ENCODE results near the gene SLC11A2. TPM values are rescaled to one million over a fixed set of nuclear protein-coding genes. Genes with fewer than 3 reads are reported as not detected.
"Not testable (repeated sequence)": the region's sequence is repeated elsewhere in the genome, so short reads cannot be mapped to it uniquely, and the experiment has no call there.

Gene SLC11A2
- polyA plus RNA-seq, 6 donors from 2014 or later, result 7.7 to 14.5 (median 9.4) TPM

GRCh38 chr12:51020448-51021182, 5.6 kb downstream of the SLC11A2 start:
- no peak for DNase-seq
- no peaks in the 10 kb centered on the region for H3K36me3 Mint-ChIP-seq
- ATAC-seq (ENCODE audit: low read depth in 2 of 2), result no peak
- peak overlapping the region in 4 of 6 donors; percentile 31 to 76 (median 56) for H3K27ac Mint-ChIP-seq
- H3K9me3 Mint-ChIP-seq, result no peaks in the 10 kb centered on the region
- H3K27me3 Mint-ChIP-seq, result no peaks in the 10 kb centered on the region
- peaks cover 28 to 38% (median 33%) of the 10 kb centered on the region in 3 donors for H3K4me1 Mint-ChIP-seq
- no peak overlapping the region for H3K4me3 Mint-ChIP-seq

GRCh38 chr12:51019927-51020326, 6.3 kb downstream of the SLC11A2 start:
- DNase-seq (no peak), ATAC-seq (ENCODE audit: low read depth in 2 of 2) (no peak)
- Mint-ChIP-seq H3K27me3 (no peaks in the 10 kb centered on the region), H3K4me1 (peaks cover 21 to 31% (median 26%) of the 10 kb centered on the region in 3 donors), H3K36me3 (no peaks in the 10 kb centered on the region), H3K9me3 (no peaks in the 10 kb centered on the region), H3K4me3 (no peak overlapping the region), H3K27ac (no peak overlapping the region)

- Mint-ChIP-seq H3K27me3 (no peaks in the 10 kb centered on the region), H3K9me3 (no peaks in the 10 kb centered on the region), H3K4me3 (no peak overlapping the region), H3K27ac (no peak overlapping the region), H3K4me1 (peaks cover 12 to 22% (median 16%) of the 10 kb centered on the region in 3 donors), H3K36me3 (no peaks in the 10 kb centered on the region)
- ATAC-seq (ENCODE audit: low read depth in 2 of 2) (no peak), DNase-seq (no peak)
Measured at GRCh38 chr12:51018956-51019355, 7.2 kb downstream of the SLC11A2 start.

- no peaks in the 10 kb centered on the region for H3K36me3 Mint-ChIP-seq
- no peaks in the 10 kb centered on the region for H3K27me3 Mint-ChIP-seq
- no peak overlapping the region for H3K4me3 Mint-ChIP-seq
- ATAC-seq (ENCODE audit: low read depth in 2 of 2), result no peak
- no peak overlapping the region for H3K27ac Mint-ChIP-seq
- no peak for DNase-seq
- no peaks in the 10 kb centered on the region for H3K9me3 Mint-ChIP-seq
- H3K4me1 Mint-ChIP-seq, result peaks cover 15 to 23% (median 20%) of the 10 kb centered on the region in 3 donors
Measured at GRCh38 chr12:51017452-51017851, 8.7 kb downstream of the SLC11A2 start.

GRCh38 chr12:51014467-51014866, 11.7 kb downstream of the SLC11A2 start:
- not testable (repeated sequence) for H3K27me3 Mint-ChIP-seq; H3K4me3 Mint-ChIP-seq; DNase-seq; H3K27ac Mint-ChIP-seq; ATAC-seq (ENCODE audit: low read depth in 2 of 2); H3K36me3 Mint-ChIP-seq; H3K9me3 Mint-ChIP-seq
- H3K4me1 Mint-ChIP-seq, result peaks cover 10 to 18% (median 11%) of the 10 kb centered on the region in 3 donors

GRCh38 chr12:51013441-51013840, 12.7 kb downstream of the SLC11A2 start:
- ATAC-seq (ENCODE audit: low read depth in 2 of 2), result no peak
- no peak overlapping the region for H3K4me3 Mint-ChIP-seq
- H3K9me3 Mint-ChIP-seq, result no peaks in the 10 kb centered on the region
- no peaks in the 10 kb centered on the region for H3K27me3 Mint-ChIP-seq
- no peak overlapping the region for H3K27ac Mint-ChIP-seq
- H3K36me3 Mint-ChIP-seq, result no peaks in the 10 kb centered on the region
- peaks cover 15 to 26% (median 21%) of the 10 kb centered on the region in 3 donors for H3K4me1 Mint-ChIP-seq
- DNase-seq, result no peak

GRCh38 chr12:51012570-51013236, 13.5 kb downstream of the SLC11A2 start:
- ATAC-seq (ENCODE audit: low read depth in 2 of 2) (no peak), DNase-seq (no peak)
- Mint-ChIP-seq H3K4me1 (peaks cover 15 to 26% (median 24%) of the 10 kb centered on the region in 3 donors), H3K27me3 (no peaks in the 10 kb centered on the region), H3K9me3 (no peaks in the 10 kb centered on the region), H3K27ac (peak overlapping the region in 2 of 6 donors; percentile 12 to 68), H3K36me3 (no peaks in the 10 kb centered on the region), H3K4me3 (no peak overlapping the region)

GRCh38 chr12:51011955-51012354, 14.2 kb downstream of the SLC11A2 start:
- Mint-ChIP-seq H3K27ac (peak overlapping the region in 1 of 6 donors; percentile 65), H3K36me3 (no peaks in the 10 kb centered on the region), H3K9me3 (no peaks in the 10 kb centered on the region), H3K4me1 (peaks cover 11 to 25% (median 20%) of the 10 kb centered on the region in 3 donors), H3K4me3 (no peak overlapping the region), H3K27me3 (no peaks in the 10 kb centered on the region)
- DNase-seq (no peak), ATAC-seq (ENCODE audit: low read depth in 2 of 2) (no peak)

GRCh38 chr12:51009056-51009440, 17.1 kb downstream of the SLC11A2 start:
- Mint-ChIP-seq H3K4me1 (peaks cover 11 to 26% (median 20%) of the 10 kb centered on the region in 3 donors), H3K27me3 (no peaks in the 10 kb centered on the region), H3K9me3 (no peaks in the 10 kb centered on the region), H3K4me3 (peak overlapping the region; percentile 39 to 87 (median 61)), H3K27ac (peak overlapping the region in 5 of 6 donors; percentile 16 to 75 (median 53)), H3K36me3 (peaks cover 0 to 14% of the 10 kb centered on the region in 2 donors)
- peak; percentile 72 to 99 for ATAC-seq (ENCODE audit: low read depth in 2 of 2)
- DNase-seq, result peak; percentile 37

GRCh38 chr12:51008329-51009055, 17.7 kb downstream of the SLC11A2 start:
- Mint-ChIP-seq H3K27ac (peak overlapping the region in 4 of 6 donors; percentile 28 to 75 (median 58)), H3K36me3 (peaks cover 0 to 15% of the 10 kb centered on the region in 2 donors), H3K9me3 (no peaks in the 10 kb centered on the region), H3K27me3 (no peaks in the 10 kb centered on the region), H3K4me1 (peaks cover 11 to 26% (median 20%) of the 10 kb centered on the region in 3 donors), H3K4me3 (peak overlapping the region; percentile 39 to 87 (median 61))
- no peak for ATAC-seq (ENCODE audit: low read depth in 2 of 2)
- no peak for DNase-seq

GRCh38 chr12:51005671-51006070, 20.5 kb downstream of the SLC11A2 start:
- Mint-ChIP-seq H3K27ac (peak overlapping the region in 1 of 6 donors; percentile 62), H3K27me3 (no peaks in the 10 kb centered on the region), H3K36me3 (peaks cover 0 to 15% of the 10 kb centered on the region in 2 donors), H3K4me1 (peaks cover 5 to 26% (median 8%) of the 10 kb centered on the region in 3 donors), H3K9me3 (no peaks in the 10 kb centered on the region), H3K4me3 (no peak overlapping the region)
- no peak for ATAC-seq (ENCODE audit: low read depth in 2 of 2)
- no peak for DNase-seq

GRCh38 chr12:51005030-51005429, 21.2 kb downstream of the SLC11A2 start:
- ATAC-seq (ENCODE audit: low read depth in 2 of 2) (no peak), DNase-seq (no peak)
- Mint-ChIP-seq H3K27ac (no peak overlapping the region), H3K36me3 (peaks cover 0 to 21% of the 10 kb centered on the region in 2 donors), H3K4me3 (no peak overlapping the region), H3K9me3 (no peaks in the 10 kb centered on the region), H3K4me1 (peaks cover 5 to 20% (median 8%) of the 10 kb centered on the region in 3 donors), H3K27me3 (no peaks in the 10 kb centered on the region)

- Mint-ChIP-seq H3K4me3 (no peak overlapping the region), H3K27ac (peak overlapping the region in 1 of 6 donors; percentile 83), H3K9me3 (no peaks in the 10 kb centered on the region), H3K36me3 (peaks cover 0 to 23% of the 10 kb centered on the region in 2 donors), H3K4me1 (peaks cover 5 to 15% (median 8%) of the 10 kb centered on the region in 3 donors), H3K27me3 (no peaks in the 10 kb centered on the region)
- ATAC-seq (ENCODE audit: low read depth in 2 of 2) (no peak), DNase-seq (no peak)
Measured at GRCh38 chr12:51004504-51004903, 21.7 kb downstream of the SLC11A2 start.
